ENCODE results near the gene CDK6. TPM values are rescaled to one million over a fixed set of nuclear protein-coding genes. Genes with fewer than 3 reads are reported as not detected.

The CDK6 gene
- total and polyA plus RNA-seq, 2 of the 8 experiments (the other 6 are each of a cell fraction or from before 2014, with no cell fraction given) = 5.9 to 18.9 TPM

DNA sequence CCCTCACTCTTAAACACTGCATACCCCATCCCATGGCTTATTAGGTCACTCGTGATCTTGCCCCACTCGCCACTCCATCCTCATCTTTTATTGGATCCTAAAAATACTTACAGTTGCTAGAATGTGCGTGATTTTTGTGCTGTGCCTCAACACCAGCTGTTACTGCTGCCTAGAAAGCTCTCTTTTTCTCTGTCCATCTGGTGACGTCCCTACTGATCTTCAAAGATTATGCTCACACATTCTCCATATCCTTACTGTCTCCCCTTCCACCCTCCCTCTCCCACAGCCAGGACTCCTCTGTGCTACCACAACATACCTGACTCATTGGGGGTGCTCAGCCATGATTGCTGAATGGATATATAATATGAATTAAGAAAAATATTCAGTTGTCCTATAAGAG is 42.0 kb downstream of the CDK6 start:
- 84% methylated on average over 4 of the region's 4 CpGs; no CpG with 5 or more reads in 1 of the 2 experiments for WGBS, 2 experiments (ENCODE audit: extremely low coverage in 1 of 2, insufficient coverage in 1 of 2, insufficient read length in 1 of 2, insufficient replicate concordance in 2 of 2, low coverage in 1 of 2, low lambda C conversion rate in 2 of 2, missing lambda C conversion rate in 1 of 2)
- DNase-seq (ENCODE audit: low read depth in 1 of 2, low spot score in 2 of 2) (no peak), FAIRE-seq (no peak)
- CTCF ChIA-PET (ENCODE audit: partially characterized antibody) = interaction anchor here (1.3 to 1.5 kb wide), 2 partner anchors 12 to 21 kb away, joined by 3 to 4 read pairs; no protein-coding TSS in a partner anchor
- Histone ChIP-seq H3K79me1 (ENCODE audit: low read depth, low read length) (peaks cover 3% of the 10 kb centered on the region; the same call in 1 of the 2 replicates), H3K4me2 (ENCODE audit: insufficient read depth in 1 of 2, low read depth in 2 of 2, low read length in 2 of 2) (no peak overlapping the region), H3K9ac (replicated peaks in 1 of 4; ENCODE audit: extremely low read depth in 1 of 4, low read depth in 3 of 4, low read length in 3 of 4) (no peak overlapping the region), H4K20me1 (replicated peaks in 1 of 2; ENCODE audit: control insufficient read depth in 1 of 2, insufficient read depth in 2 of 2, low read length in 2 of 2) (no peaks in the 10 kb centered on the region), H3K18ac (ENCODE audit: extremely low read depth, low read length) (no peak overlapping the region), H4K91ac (replicated peaks; ENCODE audit: insufficient read length, low read length) (no peak overlapping the region), H3K27me3 (replicated peaks in 1 of 4; ENCODE audit: control insufficient read depth in 3 of 4, extremely low read depth in 1 of 4, insufficient read depth in 3 of 4, low read length in 3 of 4) (no peaks in the 10 kb centered on the region), H3K23ac (ENCODE audit: insufficient read length) (no peak overlapping the region), H3K9me3 (ENCODE audit: insufficient read depth in 2 of 2, low read depth in 1 of 2, low read length in 1 of 2) (peaks cover 0 to 3% of the 10 kb centered on the region in 2 experiments; a peak in 1 of 4 replicates), H3K56ac (replicated peaks; ENCODE audit: insufficient read length, low read depth, low read length) (no peak overlapping the region), H3K4me3 (ENCODE audit: extremely low read depth in 1 of 4, insufficient read depth in 2 of 4, low read depth in 3 of 4, low read length in 4 of 4) (no peak overlapping the region), H3K79me2 (ENCODE audit: control insufficient read depth in 1 of 2, insufficient read depth in 2 of 2, low read length in 2 of 2) (peaks cover 0 to 4% of the 10 kb centered on the region in 2 experiments; a peak in 2 of 4 replicates), H3K14ac (ENCODE audit: insufficient read length) (no peak overlapping the region), H3K36me3 (ENCODE audit: control insufficient read depth in 2 of 4, insufficient read depth in 4 of 4, low read length in 3 of 4) (no peaks in the 10 kb centered on the region; a peak in 1 of 8 replicates), H3K4ac (replicated peaks; ENCODE audit: insufficient read length, low read depth, low read length) (no peak overlapping the region), H3K27ac (ENCODE audit: low read depth, low read length) (no peak overlapping the region), H3K4me1 (replicated peaks in 1 of 4; ENCODE audit: control insufficient read depth in 3 of 4, insufficient read depth in 4 of 4, low read length in 3 of 4) (peaks cover 0 to 2% (median 0%) of the 10 kb centered on the region in 4 experiments; a peak in 2 of 7 replicates), H2BK5ac (ENCODE audit: low read depth, low read length) (no peak overlapping the region), H2BK12ac (ENCODE audit: low read depth, low read length) (no peak overlapping the region), H2BK20ac (ENCODE audit: low read length) (no peak overlapping the region), H2BK15ac (ENCODE audit: low read length) (no peak overlapping the region), H4K5ac (ENCODE audit: insufficient read length, low read depth, low read length) (no peak overlapping the region), H2AK5ac (ENCODE audit: low read depth, low read length) (no peak overlapping the region), H2BK120ac (replicated peaks; ENCODE audit: low read depth, low read length) (no peak overlapping the region), H2AFZ (ENCODE audit: low read length) (no peak overlapping the region), H4K8ac (ENCODE audit: extremely low read depth, insufficient read depth, low read length) (no peak overlapping the region), H3K23me2 (ENCODE audit: low read depth, low read length) (no peaks in the 10 kb centered on the region)
- POLR2A ChIA-PET (ENCODE audit: partially characterized antibody) = no interaction called here
- no peak for TF ChIP-seq EGR1 (IDR thresholded peaks at IDR 0.05; ENCODE audit: borderline replicate concordance, low read depth, low read length)
- no peak for TF ChIP-seq CBX8 (IDR thresholded peaks at IDR 0.05; ENCODE audit: borderline replicate concordance, low read depth, low read length)
- no peak for TF ChIP-seq RBBP5 (IDR thresholded peaks at IDR 0.05; ENCODE audit: borderline replicate concordance, low read depth, low read length)
- no peak for TF ChIP-seq HDAC2 (IDR thresholded peaks at IDR 0.05; ENCODE audit: borderline replicate concordance in 1 of 2, low read depth in 2 of 2, low read length in 2 of 2)
- TF ChIP-seq SP1 (IDR thresholded peaks at IDR 0.05; ENCODE audit: low read depth, low read length) = no peak
- no peak for TF ChIP-seq POLR2A (IDR thresholded peaks at IDR 0.05; ENCODE audit: control extremely low read depth in 1 of 2, low read depth in 2 of 2, low read length in 2 of 2)
- no peak for TF ChIP-seq RNF2 (IDR thresholded peaks at IDR 0.05; ENCODE audit: borderline replicate concordance, low read depth, low read length, missing control alignments, poor library complexity, severe bottlenecking)
- TF ChIP-seq ASH2L (IDR thresholded peaks at IDR 0.05; ENCODE audit: low read length) = no peak
- no peak for TF ChIP-seq RXRA (IDR thresholded peaks at IDR 0.05; ENCODE audit: insufficient read depth, low read depth, low read length)
- no peak for TF ChIP-seq KDM5A (IDR thresholded peaks at IDR 0.05; ENCODE audit: low read length)
- TF ChIP-seq KDM1A (IDR thresholded peaks at IDR 0.05; ENCODE audit: borderline replicate concordance, low read length) = no peak
- no peak for TF ChIP-seq BCL11A (IDR thresholded peaks at IDR 0.05; ENCODE audit: low read depth in 2 of 2, low read length in 2 of 2)

Data from H1 (cell line).